Measurements from ENCODE around the gene ZNF521. TPM values are rescaled to one million over a fixed set of nuclear protein-coding genes. Genes with fewer than 3 reads are reported as not detected.

The ZNF521 gene
- total RNA-seq, 1 experiment from 2014 or later: 0.04 TPM

DNA sequence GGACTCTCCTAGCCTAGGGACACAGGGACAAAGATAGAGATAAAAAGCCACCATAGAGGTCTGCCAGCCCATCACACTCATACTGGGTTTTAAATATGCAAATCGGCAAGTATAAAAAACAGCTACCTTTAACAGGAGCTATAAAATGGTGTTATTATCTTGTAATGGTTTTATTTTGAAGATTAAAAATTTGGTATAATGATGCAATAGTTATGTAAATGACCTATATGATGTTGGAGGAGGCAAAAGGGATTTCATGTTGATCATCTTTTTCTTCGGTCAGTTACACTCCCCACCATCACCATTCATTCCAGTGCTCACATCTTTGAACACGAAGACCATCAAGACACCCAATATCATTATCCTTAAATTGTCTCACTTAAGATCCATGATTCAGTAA, 11.2 kb downstream of the ZNF521 start:
- POLR2A ChIA-PET (ENCODE audit: unreplicated experiment): no interaction called here
- Histone ChIP-seq H3F3A (ENCODE audit: low read length, unreplicated experiment) (no peaks in the 10 kb centered on the region), H4K20me1 (ENCODE audit: low read length) (no peaks in the 10 kb centered on the region), H2AFZ (ENCODE audit: low read length) (no peak overlapping the region), H3K4me1 (ENCODE audit: insufficient read depth, low read length) (no peaks in the 10 kb centered on the region), H3K36me3 (ENCODE audit: low read depth, low read length) (no peaks in the 10 kb centered on the region), H3K4me3 (ENCODE audit: low read length) (no peak overlapping the region), H3K9me3 (ENCODE audit: low read length) (no peaks in the 10 kb centered on the region), H3K27ac (ENCODE audit: low read length) (no peak overlapping the region), H3K79me2 (ENCODE audit: low read length) (no peaks in the 10 kb centered on the region), H3K9ac (ENCODE audit: low read length) (no peak overlapping the region), H3K4me2 (ENCODE audit: low read length) (no peak overlapping the region), H3K9me2 (replicated peaks; ENCODE audit: low read length) (no peaks in the 10 kb centered on the region), H3K27me3 (ENCODE audit: low read length) (peaks cover 94% of the 10 kb centered on the region)
- CTCF ChIA-PET: no interaction called here
- ATAC-seq (no peak), DNase-seq (no peak)
- TF ChIP-seq, protein P1, sequence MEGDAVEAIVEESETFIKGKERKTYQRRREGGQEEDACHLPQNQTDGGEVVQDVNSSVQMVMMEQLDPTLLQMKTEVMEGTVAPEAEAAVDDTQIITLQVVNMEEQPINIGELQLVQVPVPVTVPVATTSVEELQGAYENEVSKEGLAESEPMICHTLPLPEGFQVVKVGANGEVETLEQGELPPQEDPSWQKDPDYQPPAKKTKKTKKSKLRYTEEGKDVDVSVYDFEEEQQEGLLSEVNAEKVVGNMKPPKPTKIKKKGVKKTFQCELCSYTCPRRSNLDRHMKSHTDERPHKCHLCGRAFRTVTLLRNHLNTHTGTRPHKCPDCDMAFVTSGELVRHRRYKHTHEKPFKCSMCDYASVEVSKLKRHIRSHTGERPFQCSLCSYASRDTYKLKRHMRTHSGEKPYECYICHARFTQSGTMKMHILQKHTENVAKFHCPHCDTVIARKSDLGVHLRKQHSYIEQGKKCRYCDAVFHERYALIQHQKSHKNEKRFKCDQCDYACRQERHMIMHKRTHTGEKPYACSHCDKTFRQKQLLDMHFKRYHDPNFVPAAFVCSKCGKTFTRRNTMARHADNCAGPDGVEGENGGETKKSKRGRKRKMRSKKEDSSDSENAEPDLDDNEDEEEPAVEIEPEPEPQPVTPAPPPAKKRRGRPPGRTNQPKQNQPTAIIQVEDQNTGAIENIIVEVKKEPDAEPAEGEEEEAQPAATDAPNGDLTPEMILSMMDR (conservative IDR thresholded peaks at IDR 0.05; ENCODE audit: low read depth, low read length): no peak
- no peak for TF ChIP-seq EZH2phosphoT487 (IDR thresholded peaks at IDR 0.05; ENCODE audit: borderline replicate concordance, low read length)
- no peak for TF ChIP-seq EZH2 (IDR thresholded peaks at IDR 0.05; ENCODE audit: low read length, unreplicated experiment)
- BruUV-seq (replicated peaks): no TSS peak
- intact Hi-C loops (cut with micrococcal nuclease): no loop called here

DNA sequence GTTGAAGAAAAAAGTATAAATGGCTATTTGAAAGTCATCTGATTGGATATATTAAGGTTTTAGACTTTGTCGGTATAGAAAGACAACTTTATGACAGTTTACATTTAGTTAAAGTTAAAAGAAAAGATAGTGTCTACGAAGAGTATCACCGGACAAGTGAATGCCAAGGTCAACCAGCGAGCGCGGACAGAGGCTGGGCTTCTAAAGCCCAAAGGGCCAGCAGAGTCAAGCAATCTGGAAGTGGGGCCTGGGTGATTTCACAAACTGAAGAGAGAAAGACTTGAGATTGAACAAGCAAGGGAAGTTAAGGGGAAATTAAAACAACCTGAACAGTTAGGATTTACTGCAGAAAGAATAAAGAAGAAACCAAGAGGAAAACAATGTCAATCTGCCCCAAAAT, 16.3 kb downstream of the ZNF521 start:
- Histone ChIP-seq H3K27me3 (ENCODE audit: low read length) (peaks cover 92% of the 10 kb centered on the region), H2AFZ (ENCODE audit: low read length) (no peak overlapping the region), H3K4me1 (ENCODE audit: insufficient read depth, low read length) (no peaks in the 10 kb centered on the region), H3K79me2 (ENCODE audit: low read length) (no peaks in the 10 kb centered on the region), H3K9ac (ENCODE audit: low read length) (no peak overlapping the region), H3K9me2 (replicated peaks; ENCODE audit: low read length) (no peaks in the 10 kb centered on the region), H3K4me2 (ENCODE audit: low read length) (no peak overlapping the region), H4K20me1 (ENCODE audit: low read length) (no peaks in the 10 kb centered on the region), H3K4me3 (ENCODE audit: low read length) (no peak overlapping the region), H3F3A (ENCODE audit: low read length, unreplicated experiment) (no peaks in the 10 kb centered on the region), H3K27ac (ENCODE audit: low read length) (no peak overlapping the region), H3K36me3 (ENCODE audit: low read depth, low read length) (no peaks in the 10 kb centered on the region), H3K9me3 (ENCODE audit: low read length) (no peaks in the 10 kb centered on the region)
- DNase-seq: no peak
- ATAC-seq: no peak
- BruUV-seq (replicated peaks): no TSS peak
- POLR2A ChIA-PET (ENCODE audit: unreplicated experiment): no interaction called here
- CTCF ChIA-PET: no interaction called here
- intact Hi-C loops (cut with micrococcal nuclease): no loop called here
- TF ChIP-seq EZH2phosphoT487 (IDR thresholded peaks at IDR 0.05; ENCODE audit: borderline replicate concordance, low read length) (no peak), EZH2 (IDR thresholded peaks at IDR 0.05; ENCODE audit: low read length, unreplicated experiment) (no peak)
- TF ChIP-seq, protein P1 (conservative IDR thresholded peaks at IDR 0.05; ENCODE audit: low read depth, low read length): no peak

DNA sequence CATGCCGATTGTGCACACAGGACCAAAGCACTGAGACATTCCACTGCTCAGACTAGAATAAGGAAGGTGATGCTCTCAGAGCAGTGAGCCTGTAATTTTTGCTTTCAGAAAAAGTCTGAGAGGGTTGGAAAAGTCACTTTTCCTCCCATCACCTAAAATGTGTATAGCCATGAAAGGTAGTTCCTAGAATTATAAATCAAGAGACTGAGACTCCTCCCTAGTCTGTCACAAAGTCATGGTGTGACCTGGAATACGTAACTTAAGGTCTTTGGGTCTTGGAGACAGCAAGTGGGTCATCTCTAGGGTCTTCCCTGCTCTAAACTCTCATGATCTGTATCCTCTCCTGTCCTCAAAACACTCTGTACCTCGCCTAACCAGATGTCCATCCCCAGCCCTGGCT, 16.9 kb downstream of the ZNF521 start:
- BruUV-seq (replicated peaks): no TSS peak

More for the DNA sequence above, 16.9 kb downstream of the ZNF521 start:
- H3K79me2 ChIP-seq (ENCODE audit: low read length): no peaks in the 10 kb centered on the region
- H3K4me1 ChIP-seq (ENCODE audit: insufficient read depth, low read length): no peaks in the 10 kb centered on the region
- H4K20me1 ChIP-seq (ENCODE audit: low read length): no peaks in the 10 kb centered on the region
- no peak overlapping the region for H3K4me2 ChIP-seq (ENCODE audit: low read length)
- no peaks in the 10 kb centered on the region for H3K36me3 ChIP-seq (ENCODE audit: low read depth, low read length)
- no peaks in the 10 kb centered on the region for H3K9me3 ChIP-seq (ENCODE audit: low read length)
- H3K27ac ChIP-seq (ENCODE audit: low read length): no peak overlapping the region
- H3K27me3 ChIP-seq (ENCODE audit: low read length): peaks cover 92% of the 10 kb centered on the region
- no peaks in the 10 kb centered on the region for H3F3A ChIP-seq (ENCODE audit: low read length, unreplicated experiment)
- intact Hi-C loops (cut with micrococcal nuclease): no loop called here
- H3K9ac ChIP-seq (ENCODE audit: low read length): no peak overlapping the region
- no peak for ATAC-seq
- H2AFZ ChIP-seq (ENCODE audit: low read length): no peak overlapping the region
- DNase-seq: no peak
- H3K9me2 ChIP-seq (replicated peaks; ENCODE audit: low read length): no peaks in the 10 kb centered on the region
- ChIA-PET CTCF (no interaction called here), POLR2A (ENCODE audit: unreplicated experiment) (no interaction called here)
- no peak for TF ChIP-seq EZH2phosphoT487 (IDR thresholded peaks at IDR 0.05; ENCODE audit: borderline replicate concordance, low read length)
- no peak for TF ChIP-seq EZH2 (IDR thresholded peaks at IDR 0.05; ENCODE audit: low read length, unreplicated experiment)
- TF ChIP-seq, protein P1 (conservative IDR thresholded peaks at IDR 0.05; ENCODE audit: low read depth, low read length): no peak
- H3K4me3 ChIP-seq (ENCODE audit: low read length): no peak overlapping the region
